Measurements from ENCODE around the gene DNASE2. TPM values are rescaled to one million over a fixed set of nuclear protein-coding genes. Genes with fewer than 3 reads are reported as not detected.

The DNASE2 gene
- total RNA-seq, 1 experiment from 2014 or later: 23.8 TPM

- Histone ChIP-seq H2AK5ac (ENCODE audit: insufficient read length, low read length) (no peak overlapping the region), H2BK12ac (ENCODE audit: insufficient read length, low read depth, low read length) (no peak overlapping the region), H3K79me2 (ENCODE audit: insufficient read depth, low read length) (no peaks in the 10 kb centered on the region), H3K9me3 (ENCODE audit: control insufficient read depth, low read depth, low read length) (no peaks in the 10 kb centered on the region), H4K8ac (replicated peaks; ENCODE audit: insufficient read length, low read depth, low read length) (no peak overlapping the region), H2BK15ac (ENCODE audit: low read depth, low read length) (no peak overlapping the region), H2AFZ (ENCODE audit: low read length) (no peak overlapping the region), H3K4me2 (ENCODE audit: insufficient read depth, insufficient read length, low read length) (no peak overlapping the region), H3K27ac (ENCODE audit: insufficient read length, low read depth, low read length) (no peak overlapping the region), H3K27me3 (ENCODE audit: insufficient read depth, low read length) (no peaks in the 10 kb centered on the region), H2BK5ac (ENCODE audit: insufficient read length, low read length) (no peak overlapping the region), H3K4me1 (ENCODE audit: insufficient read depth, low read length) (no peaks in the 10 kb centered on the region), H4K20me1 (ENCODE audit: control insufficient read depth, insufficient read depth, insufficient read length) (no peaks in the 10 kb centered on the region), H3K23ac (ENCODE audit: insufficient read length, low read depth, low read length) (no peak overlapping the region), H3K4ac (ENCODE audit: low read depth, low read length) (no peak overlapping the region), H3K14ac (ENCODE audit: insufficient read depth, low read length) (no peak overlapping the region), H3K56ac (ENCODE audit: insufficient read length, low read depth, low read length) (no peak overlapping the region), H3K18ac (ENCODE audit: insufficient read length, low read depth, low read length) (no peak overlapping the region), H2BK20ac (ENCODE audit: low read depth, low read length, poor library complexity, severe bottlenecking) (no peak overlapping the region), H4K5ac (ENCODE audit: insufficient read length, low read depth, low read length) (no peak overlapping the region), H3K9ac (ENCODE audit: extremely low read depth, insufficient read length, low read length) (no peak overlapping the region), H3K23me2 (ENCODE audit: insufficient read length, low read depth, low read length, poor library complexity, severe bottlenecking) (no peaks in the 10 kb centered on the region), H2BK120ac (ENCODE audit: low read depth, low read length, poor library complexity, severe bottlenecking) (no peak overlapping the region), H4K91ac (ENCODE audit: insufficient read length, low read depth, low read length) (no peak overlapping the region), H3T11ph (ENCODE audit: low read length) (no peak overlapping the region), H3K79me1 (ENCODE audit: insufficient read depth, low read depth, low read length, poor library complexity, severe bottlenecking) (no peaks in the 10 kb centered on the region)
- Mint-ChIP-seq H3K9me3 (no peaks in the 10 kb centered on the region), H3K4me3 (no peak overlapping the region), H3K27ac (peak overlapping the region in 1 of 3 experiments; percentile 76; a peak in 3 of 7 replicates), H3K27me3 (ENCODE audit: low read depth) (peaks cover 3% of the 10 kb centered on the region), H3K36me3 (ENCODE audit: insufficient read depth in 1 of 3, low read depth in 3 of 3) (no peaks in the 10 kb centered on the region), H3K4me1 (peaks cover 1 to 5% of the 10 kb centered on the region in 2 experiments)
- no CpG with 5 or more reads among the region's 9 CpGs for WGBS (ENCODE audit: extremely low coverage, insufficient read length, low lambda C conversion rate)
- no peak for DNase-seq
- TF ChIP-seq CTCF (conservative IDR thresholded peaks at IDR 0.05): no peak
These were observed 25.9 kb upstream of the DNASE2 start for GRCh38 chr19:12907166-12907565.

All from H9 (cell line).